GM21619 (cell line): ENCODE measurements around the gene SSR4.
"Not testable (repeated sequence)": the region's sequence is repeated elsewhere in the genome, so short reads cannot be mapped to it uniquely, and the experiment has no call there.

Source experiments
- ATAC-seq: cut with Tn5 transposase; IDR thresholded peaks from one replicate; pipeline ENCODE4 v1.9.1; 2021; ENCODE audit not compliant: unreplicated experiment

The SSR4 gene

DNA sequence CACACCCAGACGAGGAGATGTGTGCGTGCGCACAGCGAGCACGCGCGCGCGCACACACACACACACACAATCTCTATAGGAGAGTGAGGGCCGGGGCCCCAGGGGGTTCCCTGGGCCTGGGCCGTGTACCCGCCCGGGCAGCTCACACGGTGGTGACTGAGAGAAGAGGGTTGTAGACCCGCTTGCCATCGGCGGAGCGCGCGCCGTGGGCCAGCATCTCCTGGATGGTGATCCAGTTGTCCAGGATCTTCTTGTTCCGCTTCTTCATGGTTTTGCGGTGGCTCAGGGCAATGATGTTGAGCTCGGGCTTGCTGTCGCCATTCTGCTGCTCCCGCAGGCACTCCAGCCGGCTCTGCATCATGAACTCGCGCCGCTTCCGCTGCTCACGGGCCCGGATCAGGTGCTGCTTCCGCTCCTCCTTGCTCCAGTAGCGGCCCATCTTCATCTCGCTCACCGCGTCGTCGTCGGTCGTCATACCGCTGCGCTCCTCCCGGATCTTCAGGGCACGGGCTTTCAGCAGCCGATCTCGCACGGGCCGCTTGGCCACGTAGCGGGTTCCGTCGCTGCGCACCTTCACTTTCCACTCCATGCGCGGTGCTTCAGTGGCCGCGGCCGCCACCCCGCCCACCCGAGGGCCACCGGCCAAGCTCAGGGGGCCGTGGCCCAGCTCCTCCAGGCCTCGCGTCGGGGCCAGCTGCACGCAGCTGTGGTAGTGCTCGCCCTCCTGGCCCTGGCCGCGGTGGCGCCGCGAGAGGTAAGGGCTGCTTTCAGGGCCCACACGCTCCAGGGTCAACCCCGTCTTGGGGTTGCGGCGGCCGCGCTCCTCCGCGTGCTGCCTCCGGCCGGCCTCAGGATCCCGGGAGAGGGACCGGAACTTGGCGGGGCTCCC is 9.0 kb downstream of the SSR4 start:
- ATAC-seq = no peak

DNA sequence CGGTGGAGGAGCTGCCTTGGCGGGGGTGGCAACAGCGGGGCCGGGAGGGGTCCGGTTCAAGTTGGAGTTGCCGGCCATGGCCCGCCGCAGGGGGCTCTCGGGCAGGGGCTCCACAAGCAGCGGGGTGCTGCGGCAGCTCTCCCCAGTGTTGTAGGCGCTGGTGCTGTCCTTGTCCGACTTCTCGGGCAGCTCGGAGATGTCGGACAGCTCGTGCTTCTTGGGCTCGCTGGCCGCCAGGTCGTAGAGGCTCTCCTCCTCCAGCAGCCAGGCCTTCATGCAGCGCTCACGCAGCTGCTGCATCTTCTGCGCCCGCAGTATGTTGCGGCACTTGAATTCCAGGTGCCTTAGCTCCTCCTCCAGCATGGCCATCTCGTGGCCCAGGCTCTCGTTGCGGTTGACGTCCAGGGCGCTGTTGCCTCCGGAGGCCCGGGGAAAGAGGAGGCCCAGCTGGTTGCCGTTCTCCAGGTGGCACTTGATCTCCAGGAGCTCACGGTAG is 9.7 kb downstream of the SSR4 start:
- no peak for ATAC-seq

DNA sequence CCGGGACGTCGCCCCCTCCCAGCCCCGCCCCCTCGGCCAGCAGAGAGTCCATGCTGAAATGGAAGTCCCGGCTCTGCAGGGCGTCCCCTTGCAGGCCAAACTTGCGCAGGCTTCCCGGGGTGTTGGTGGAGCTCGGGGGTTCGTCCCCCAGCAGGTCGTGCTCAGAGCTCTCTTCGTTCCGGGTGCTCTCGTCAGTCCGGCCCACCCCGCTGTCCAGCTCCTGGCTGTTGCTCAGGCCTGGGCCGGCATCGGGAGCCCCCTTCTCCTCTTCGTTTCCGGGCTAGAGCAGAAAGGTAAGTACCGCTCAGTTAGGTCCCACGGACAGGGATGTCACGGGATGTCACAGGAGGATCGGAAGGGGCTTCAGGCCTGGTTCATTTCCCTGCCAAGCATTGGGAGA is 10.2 kb downstream of the SSR4 start:
- ATAC-seq = no peak

DNA sequence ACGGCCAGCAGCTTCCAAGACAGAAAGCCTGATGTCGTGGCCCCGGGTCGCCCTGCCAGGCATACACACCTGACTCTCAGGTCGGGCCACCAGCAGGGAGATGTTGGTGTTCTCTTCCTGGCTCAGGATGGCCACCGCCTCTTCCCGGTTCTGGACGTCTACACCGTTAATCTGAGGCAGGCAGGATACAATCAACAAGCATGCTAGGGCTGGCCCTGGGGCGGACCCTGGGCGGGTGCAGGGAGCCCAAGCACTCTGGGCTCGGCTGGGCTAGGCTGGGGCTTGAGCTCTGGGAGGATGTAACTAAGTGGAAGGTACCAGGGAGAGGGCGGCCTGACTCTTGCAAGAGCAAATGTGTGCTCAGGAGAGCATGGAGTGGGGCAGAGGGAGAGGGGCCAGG is 11.0 kb downstream of the SSR4 start:
- ATAC-seq = no peak

DNA sequence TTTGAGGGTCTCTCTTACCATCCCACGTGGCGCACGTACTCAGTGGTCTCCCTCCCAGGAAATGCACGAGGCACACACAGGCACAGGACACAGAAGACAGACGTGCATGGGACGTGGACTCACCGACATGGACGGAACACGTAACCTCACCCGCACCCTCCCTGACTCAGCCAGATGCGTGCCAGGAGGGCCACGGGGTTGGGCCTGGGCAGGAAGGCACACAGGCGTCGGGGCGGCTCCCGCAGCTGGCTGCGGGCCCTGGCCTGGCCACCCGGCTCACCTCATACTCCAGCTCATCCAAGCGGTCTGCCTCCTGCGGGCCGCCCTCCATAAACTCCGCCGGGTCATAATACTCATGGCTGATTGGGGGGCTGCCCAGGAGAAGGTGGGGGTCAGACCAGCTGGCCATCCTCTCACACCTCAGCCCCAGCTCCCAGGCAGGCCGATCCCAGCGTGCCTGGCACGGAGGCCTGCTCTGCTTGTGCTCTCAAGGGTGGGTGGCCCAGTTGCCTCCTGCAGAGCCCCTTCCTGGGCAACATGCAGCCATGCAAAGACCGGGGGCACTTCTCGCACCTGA is 12.6 kb downstream of the SSR4 start:
- ATAC-seq = no peak

DNA sequence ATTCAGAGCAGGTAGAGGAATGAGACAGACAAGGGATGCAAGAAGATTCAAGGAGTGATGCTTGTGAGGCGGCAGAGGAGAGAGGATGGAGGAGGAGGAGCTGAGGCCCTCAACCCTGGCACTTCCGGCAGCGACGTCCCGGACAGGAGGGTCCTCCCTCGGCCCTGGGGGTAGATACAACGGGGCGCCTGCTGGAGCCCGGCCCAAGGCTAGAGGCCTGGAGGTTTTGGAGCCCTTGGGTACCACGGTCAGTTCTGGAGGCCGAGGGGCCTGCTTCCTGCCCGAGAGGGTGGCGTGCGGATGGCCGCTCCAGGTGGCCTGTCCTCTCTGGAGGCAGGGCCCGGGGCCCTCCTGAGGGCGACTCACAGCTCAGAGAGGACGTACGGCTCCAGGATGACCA is 13.5 kb downstream of the SSR4 start:
- no peak for ATAC-seq

DNA sequence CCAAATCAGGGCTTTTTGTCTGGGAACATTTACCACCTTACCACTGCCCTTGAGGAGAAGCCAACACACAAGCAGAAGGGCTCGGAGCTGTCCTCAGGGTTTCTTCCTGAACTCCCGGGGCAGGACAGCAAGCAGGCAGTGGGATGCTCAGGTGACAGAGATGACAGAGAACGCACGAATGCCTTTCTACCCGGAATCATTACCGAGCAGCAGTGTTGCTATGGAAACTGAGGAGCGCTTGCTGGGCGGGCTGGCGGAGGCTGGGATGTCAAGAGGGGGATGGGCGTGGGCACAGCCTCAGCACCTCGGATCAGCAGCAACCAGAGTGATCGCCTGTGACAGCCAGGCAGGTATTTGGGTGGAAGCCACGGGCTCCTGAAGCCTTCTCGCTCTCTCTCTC is 17.8 kb downstream of the SSR4 start:
- ATAC-seq = no peak

DNA sequence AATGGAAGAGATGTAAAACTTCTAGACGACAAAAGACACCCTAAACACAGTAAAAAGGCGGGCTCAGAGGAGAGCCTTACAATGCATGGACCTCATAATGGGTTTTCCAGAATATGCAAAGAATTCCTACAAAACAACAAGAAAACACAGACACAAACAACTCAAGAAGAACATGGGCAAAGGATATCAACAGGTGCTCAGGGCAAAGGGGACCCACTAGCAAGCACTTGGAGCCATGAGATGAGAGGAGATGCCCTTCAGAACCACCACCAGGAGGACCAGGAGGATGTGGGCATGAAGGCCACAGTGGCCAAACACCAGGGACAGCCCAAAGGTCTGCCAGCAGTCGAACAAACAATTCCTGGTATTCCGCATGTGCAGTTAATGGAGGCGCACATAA is 18.7 kb downstream of the SSR4 start:
- ATAC-seq = no peak

DNA sequence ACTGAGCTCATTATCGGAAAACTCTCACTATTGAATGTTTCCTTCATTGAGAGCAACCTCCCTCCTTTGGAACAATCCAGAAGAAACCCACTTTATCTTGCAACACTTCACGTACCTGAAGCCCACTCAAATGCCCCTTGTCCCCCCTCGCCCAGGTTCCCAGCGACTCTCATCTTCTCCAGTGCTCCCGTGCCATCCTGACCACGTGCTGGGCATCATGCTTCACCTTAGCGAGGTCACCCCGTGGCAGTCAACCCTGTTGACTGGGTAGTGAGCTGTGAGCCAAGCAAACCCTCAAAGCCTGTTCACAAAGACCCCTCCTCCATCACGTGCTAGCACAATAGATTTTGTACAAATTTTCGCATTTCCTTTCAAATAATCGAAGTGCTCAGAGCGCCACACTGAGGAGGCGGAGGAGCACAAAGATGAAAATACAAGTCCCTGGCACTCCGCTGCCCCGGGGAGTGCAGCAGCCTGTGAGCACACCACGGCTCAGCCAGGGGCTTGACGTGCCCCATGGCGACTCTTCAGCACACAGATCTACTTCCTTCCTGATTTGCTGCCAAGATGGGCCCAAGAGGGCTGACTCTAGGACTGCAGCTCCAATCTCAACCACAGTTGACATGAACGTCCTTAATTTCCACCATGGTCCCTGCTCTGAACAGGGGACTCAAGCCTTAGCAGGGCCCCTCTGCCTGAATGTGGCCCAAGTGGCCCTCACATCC is 20.3 kb downstream of the SSR4 start:
- no peak for ATAC-seq

DNA sequence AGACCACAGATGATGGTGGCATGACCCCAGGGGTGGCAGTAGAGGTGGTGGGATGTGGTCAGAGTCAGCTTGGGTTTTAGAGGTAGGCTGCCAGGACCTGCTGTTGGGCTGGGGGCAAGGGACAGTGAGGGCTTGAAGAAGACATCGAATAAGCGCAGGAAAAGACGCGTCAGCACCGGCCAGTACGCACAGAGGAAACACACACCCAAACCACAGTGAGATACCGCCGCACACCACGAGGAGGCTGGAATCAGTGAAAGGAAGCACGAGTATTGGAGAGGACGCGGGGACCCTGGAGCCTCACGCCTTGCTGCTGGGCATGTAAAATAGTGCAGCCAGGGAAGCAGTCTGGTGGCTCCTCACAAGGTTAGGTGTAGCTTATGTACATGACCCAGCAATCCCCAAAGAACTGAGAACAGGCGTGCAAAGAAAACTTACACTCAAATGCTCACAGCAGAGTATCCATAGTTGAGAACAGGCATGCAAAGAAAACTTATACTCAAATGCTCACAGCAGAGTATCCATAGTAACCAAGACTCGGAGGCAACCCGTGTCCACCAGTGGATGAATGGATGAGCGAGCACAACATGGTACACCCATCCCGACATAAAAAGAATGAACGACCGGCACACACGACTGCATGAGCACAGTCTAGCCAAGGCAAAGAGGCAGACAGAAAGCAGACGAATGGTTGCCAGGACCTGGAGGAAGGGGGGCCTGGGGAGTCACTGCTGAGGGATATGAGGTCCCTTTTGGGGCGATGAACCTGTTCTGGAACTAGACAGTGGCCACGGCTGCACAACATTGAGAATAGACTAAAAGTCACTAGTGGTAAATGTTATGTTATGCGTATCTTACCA is 22.6 kb downstream of the SSR4 start:
- no peak for ATAC-seq

DNA sequence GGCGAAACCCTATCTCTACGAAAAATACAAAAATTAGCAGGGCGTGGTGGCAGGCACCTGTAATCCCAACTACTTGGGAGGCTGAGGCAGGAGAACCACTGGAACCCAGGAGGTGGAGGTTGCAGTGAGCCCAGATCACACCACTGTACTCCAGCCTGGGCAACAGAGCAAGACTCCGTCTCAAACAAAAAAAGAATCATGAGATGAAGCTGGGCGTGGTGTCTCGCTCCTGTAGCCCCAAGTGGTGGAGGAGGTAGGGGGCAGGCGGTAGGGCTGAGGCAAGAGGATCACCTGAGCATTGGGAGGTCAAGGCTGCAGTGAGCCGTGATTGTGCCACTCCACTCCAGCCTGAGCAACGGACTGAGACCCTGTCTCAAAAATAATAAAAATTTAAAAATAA is 23.6 kb downstream of the SSR4 start:
- not testable (repeated sequence) for ATAC-seq

DNA sequence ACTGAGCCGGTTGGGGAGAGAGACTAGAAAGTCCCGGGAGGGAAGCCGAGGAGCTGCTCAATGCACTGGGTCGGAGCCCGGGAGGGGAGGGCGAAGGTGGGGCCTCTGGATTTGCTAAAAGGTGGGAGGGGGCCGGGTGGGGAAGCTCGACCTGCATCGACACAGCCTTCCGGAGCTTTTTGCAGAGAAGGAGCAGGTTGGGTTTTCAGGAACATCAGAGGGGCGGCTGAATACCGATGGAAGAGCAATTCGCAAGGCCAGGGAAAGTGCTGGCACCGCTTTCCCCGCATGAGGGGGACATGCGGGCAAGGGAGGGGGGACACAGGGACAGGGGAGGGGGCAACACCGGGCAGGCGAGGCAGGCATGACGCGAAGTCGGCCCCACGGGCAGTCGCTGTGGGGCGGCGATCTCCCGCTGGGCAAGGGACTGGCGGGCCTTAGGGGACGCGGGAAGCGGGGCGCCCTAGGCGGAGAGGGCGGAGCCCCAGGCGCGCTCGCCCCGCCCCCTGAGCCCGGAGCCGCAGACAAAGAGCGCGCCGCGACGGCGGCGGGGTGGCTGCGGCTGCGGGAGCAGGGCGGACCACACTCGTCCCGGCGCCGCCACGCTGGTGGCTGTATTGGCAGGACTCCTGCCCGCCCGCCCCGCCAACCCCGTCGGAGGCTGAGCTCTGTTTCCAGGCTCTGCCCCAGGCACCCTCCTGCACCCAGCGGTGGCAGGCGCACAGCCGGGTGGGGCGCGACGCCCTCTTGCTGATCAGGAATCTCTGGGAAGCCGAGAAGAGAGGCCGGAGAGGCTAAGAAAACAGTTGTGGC is 24.3 kb downstream of the SSR4 start:
- no peak for ATAC-seq

DNA sequence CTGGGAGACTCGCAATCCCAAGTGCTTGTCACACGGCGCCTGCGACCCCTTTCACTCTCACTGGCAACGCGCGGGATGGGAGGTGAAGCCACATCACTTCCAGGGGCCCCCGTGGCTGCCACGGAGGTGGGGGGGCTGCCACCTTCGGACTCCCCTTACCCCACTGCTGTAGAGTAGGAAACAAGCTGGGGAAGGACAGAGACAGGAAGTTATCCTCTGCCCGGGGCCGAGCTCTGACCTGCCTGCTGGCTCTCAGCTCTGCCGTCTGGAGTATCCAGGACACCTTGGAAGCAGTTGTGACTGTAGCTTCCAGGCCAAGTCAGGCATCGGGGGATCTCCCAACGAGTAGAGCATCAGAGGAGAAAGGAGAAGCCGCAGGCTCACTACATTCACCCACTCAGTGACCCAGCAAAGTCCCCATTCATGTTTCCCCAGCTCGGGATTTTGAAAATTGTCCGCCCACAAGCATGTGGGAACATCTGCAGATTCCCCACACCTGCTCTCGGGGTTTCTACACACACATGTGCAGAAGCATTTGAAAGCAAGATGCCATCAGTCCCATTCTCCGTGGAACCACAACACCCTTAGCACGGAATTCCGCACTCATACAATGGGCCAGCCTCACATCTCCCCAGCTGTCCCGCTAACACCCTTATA is 25.0 kb downstream of the SSR4 start:
- no peak for ATAC-seq

DNA sequence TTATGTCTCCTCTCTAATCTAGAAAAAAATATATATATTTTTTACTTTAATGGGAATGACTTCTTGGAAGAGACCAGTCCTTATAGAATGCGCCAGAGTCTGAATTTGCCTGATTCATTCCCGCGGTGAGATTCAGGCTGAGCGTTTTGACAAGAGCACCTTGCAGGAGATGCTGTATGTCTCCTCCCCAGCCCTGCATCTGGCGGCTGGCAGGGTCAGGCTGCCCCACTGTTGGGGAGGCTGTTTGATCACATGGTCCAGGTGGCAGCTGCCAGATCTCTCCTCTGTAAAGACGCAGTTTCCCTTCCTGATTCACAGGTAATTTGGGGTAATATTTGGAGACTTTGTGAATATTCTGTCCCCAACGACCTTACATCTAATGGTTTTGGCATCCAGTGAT is 26.1 kb downstream of the SSR4 start:
- no peak for ATAC-seq

DNA sequence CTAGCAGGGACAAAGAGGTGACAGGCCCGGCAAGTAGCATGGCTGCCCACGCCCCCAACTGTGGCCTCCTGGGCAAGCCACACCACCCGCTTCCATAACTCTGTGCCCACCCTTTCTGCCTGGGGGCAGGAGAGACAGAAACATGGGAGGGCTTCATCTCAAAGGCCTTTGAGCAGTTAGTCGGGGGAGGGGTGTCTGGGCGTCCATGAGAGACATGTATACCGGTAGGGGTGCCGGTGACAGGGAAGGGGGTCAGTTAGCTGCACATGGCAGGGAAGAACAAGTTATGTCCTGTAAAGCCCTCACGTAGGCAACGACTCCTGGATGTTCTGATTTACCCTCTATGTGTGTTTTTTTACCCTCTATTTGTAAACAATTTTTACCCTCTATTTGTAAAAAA is 26.6 kb downstream of the SSR4 start:
- ATAC-seq = no peak

DNA sequence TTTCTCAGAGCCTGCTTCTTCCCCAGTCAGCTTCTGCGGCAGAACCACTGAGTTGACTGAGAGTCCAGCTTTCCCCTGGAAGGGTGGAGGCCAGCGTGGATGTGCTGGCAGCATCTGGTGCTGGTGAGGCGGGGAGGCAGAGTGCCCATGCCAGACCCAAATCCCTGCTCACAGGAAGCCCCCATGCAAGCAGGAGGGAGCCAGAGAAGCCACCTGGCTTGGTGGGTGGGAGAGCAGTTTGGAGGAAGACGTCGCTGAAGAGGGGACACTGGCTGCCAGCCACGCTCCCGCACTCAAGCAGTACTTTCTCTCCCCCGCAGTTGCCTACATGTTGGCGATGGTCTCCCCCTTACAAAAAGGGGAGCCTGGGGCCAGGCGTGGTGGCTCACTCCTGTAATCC is 29.9 kb downstream of the SSR4 start:
- no peak for ATAC-seq

DNA sequence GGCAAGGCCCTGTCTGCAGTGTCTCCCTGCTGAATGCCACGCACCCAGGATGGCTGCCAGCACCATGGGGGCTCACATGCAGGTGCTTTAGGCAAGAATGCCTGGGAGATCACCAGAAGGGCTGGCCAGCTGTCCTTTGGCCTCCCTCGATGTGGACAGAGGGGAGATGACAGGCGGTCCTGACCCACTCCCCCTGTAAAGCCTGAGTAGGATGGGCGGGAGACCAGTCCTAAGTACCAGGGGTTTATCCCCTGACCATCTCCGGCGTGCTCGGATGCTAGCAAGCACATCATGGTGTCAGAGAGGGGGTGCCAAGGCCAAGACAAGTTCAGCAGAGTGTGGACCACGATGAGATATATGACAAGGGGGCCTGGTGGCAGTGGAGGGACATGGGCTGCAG is 30.6 kb downstream of the SSR4 start:
- no peak for ATAC-seq

DNA sequence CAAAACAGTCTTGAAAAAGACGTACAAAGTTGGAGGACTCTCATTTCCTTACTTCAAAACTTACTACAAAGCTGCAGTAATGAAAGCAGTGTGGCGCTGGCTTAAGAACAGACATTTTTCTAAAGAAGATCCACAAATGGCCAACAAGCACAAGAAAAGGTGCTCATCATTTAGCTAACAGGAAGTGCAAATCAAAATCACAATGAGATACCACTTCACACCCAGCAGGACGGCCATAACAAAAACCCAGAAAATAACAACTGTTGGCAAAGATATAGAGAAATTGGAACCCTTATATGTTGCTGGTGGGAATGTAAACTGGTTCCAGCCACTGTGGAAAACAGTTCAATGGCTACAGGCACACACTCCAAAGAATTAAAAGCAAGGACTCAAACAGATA is 32.5 kb downstream of the SSR4 start:
- ATAC-seq = no peak

DNA sequence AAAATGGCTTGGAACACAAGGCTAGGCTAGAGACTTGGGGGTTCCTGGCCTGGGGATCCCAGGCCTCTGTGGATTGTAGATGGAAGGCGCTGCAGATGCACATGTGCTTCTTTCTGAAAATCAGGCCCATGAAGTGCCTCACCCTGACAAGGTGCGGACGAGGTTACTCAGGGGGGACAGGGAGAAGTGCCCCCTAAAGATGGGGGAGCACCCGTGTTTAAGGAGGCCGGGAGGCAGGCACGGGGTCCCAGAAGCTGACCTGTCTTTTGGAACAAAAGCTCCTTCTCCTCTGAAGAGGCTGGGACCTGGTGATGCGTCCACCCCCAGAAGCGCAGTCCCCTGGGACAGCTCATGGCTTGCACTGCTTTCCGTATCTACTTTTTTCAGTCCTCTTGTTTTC is 33.4 kb downstream of the SSR4 start:
- no peak for ATAC-seq

DNA sequence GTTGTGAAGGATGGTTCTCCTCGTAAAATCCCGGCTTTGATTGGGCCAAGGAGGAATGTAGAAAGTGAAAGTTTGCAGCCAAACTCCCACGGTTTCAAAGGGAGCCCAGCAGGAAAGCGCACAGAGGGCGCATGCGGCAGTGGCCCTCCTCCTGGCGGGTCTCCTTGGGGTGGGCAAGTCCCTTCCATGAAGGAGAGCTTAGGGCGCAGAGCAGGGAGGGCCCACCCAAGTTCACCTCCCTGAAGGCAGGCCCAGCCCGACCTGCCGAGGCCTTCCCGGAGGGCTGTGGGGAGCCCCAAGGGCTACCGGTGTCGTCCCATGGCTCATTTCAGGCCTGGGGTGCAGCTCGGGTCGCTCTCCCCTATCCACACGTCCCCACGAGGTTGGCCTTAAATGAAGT is 33.8 kb downstream of the SSR4 start:
- no peak for ATAC-seq
